COR-L47 (cell line): ENCODE results near the gene KCNH1.

Experiments used
- DNase-seq: peaks from one replicate; lab custom pipeline; 2025; lab: John Stamatoyannopoulos, UW

The KCNH1 gene

GRCh38 chr1:210800301-210800700, 333.6 kb downstream of the KCNH1 start:
- peak; percentile 23 for DNase-seq

- no peak for DNase-seq
These were observed 336.5 kb downstream of the KCNH1 start for GRCh38 chr1:210797422-210797821.

GRCh38 chr1:210796421-210796820, 337.5 kb downstream of the KCNH1 start:
- DNase-seq, result no peak

- no peak for DNase-seq
These were observed 339.5 kb downstream of the KCNH1 start for GRCh38 chr1:210794445-210794844.

- no peak for DNase-seq
These were observed 341.5 kb downstream of the KCNH1 start for GRCh38 chr1:210792250-210793102.

GRCh38 chr1:210790196-210790595, 343.8 kb downstream of the KCNH1 start:
- no peak for DNase-seq

- DNase-seq, result no peak
These were observed 346.1 kb downstream of the KCNH1 start for GRCh38 chr1:210787800-210788199.

GRCh38 chr1:210786546-210786945, 347.4 kb downstream of the KCNH1 start:
- DNase-seq, result no peak

- DNase-seq, result no peak
These were observed 350.0 kb downstream of the KCNH1 start for GRCh38 chr1:210783925-210784324.

GRCh38 chr1:210781652-210782051, 352.3 kb downstream of the KCNH1 start:
- no peak for DNase-seq

- no peak for DNase-seq
These were observed 354.7 kb downstream of the KCNH1 start for GRCh38 chr1:210779269-210779668.

GRCh38 chr1:210777914-210778313, 356.0 kb downstream of the KCNH1 start:
- DNase-seq, result no peak

GRCh38 chr1:210776712-210777111, 357.2 kb downstream of the KCNH1 start:
- no peak for DNase-seq

GRCh38 chr1:210775289-210775688, 358.7 kb downstream of the KCNH1 start:
- no peak for DNase-seq

- no peak for DNase-seq
These were observed 360.5 kb downstream of the KCNH1 start for GRCh38 chr1:210773450-210773849.

GRCh38 chr1:210771131-210771530, 362.8 kb downstream of the KCNH1 start:
- no peak for DNase-seq

- no peak for DNase-seq
These were observed 363.5 kb downstream of the KCNH1 start for GRCh38 chr1:210770396-210770984.

GRCh38 chr1:210769473-210769872, 364.5 kb downstream of the KCNH1 start:
- peak; percentile 82 for DNase-seq

- no peak for DNase-seq
These were observed 369.4 kb downstream of the KCNH1 start for GRCh38 chr1:210764536-210764935.

GRCh38 chr1:210758761-210759160, 375.2 kb downstream of the KCNH1 start:
- DNase-seq, result no peak

GRCh38 chr1:210758261-210758660, 375.7 kb downstream of the KCNH1 start:
- DNase-seq, result no peak

GRCh38 chr1:210757677-210758076, 376.3 kb downstream of the KCNH1 start:
- no peak for DNase-seq

GRCh38 chr1:210755991-210756659, 377.8 kb downstream of the KCNH1 start:
- DNase-seq, result no peak
